Uterine smooth muscle cell (primary cell): ENCODE measurements around the gene TREML2. TPM values are rescaled to one million over a fixed set of nuclear protein-coding genes. Genes with fewer than 3 reads are reported as not detected.

Source experiments
- total RNA-seq: library from RNA; depleted of rRNA; stranded (reverse); fragments of >200 nt; gene quantifications from 2 replicates; pipeline ENCODE4 v1.2.3, GENCODE V29; 2014

TREML2 gene
- total RNA-seq = not detected in 2 replicates

GRCh38 chr6:41200901-41201763, at the start of gene TREML2:
Gene TREML2, minus strand, starts transcription at chr6:41201149. Its CDS starts 141 bp downstream, at chr6:41201008.

GRCh38 chr6:41228096-41228495, 27.1 kb upstream of the TREML2 start, which contains the start of gene TREML4:
Gene TREML4, plus strand, starts transcription at chr6:41228349. Its CDS starts 79 bp downstream, at chr6:41228428.

GRCh38 chr6:41162687-41163418, 38.1 kb downstream of the TREML2 start, which contains the start of gene TREM2:
Gene TREM2, minus strand, starts transcription at chr6:41163116. Its CDS starts 34 bp downstream, at chr6:41163082.

GRCh38 chr6:41153992-41154625, 46.8 kb downstream of the TREML2 start, which contains the start of gene TREML1:
Gene TREML1, minus strand, starts transcription at chr6:41154347. Its CDS starts 59 bp downstream, at chr6:41154288.

Other genes starting within 250 kb of the TREML2 start
- 0.12 and 0.22 TPM in 2 replicates for gene UNC5CL, start 161.9 kb downstream of the TREML2 start, total RNA-seq
- gene TSPO2, start 158.7 kb downstream of the TREML2 start, total RNA-seq = not detected in 2 replicates
- gene APOBEC2, start 147.9 kb downstream of the TREML2 start, total RNA-seq = not detected in 2 replicates
- 9.6 and 14.1 TPM in 2 replicates for gene OARD1, start 128.8 kb downstream of the TREML2 start, total RNA-seq
- 16.7 and 20.6 TPM in 2 replicates for gene NFYA, start 128.2 kb downstream of the TREML2 start, total RNA-seq
- gene TREML1, start 46.8 kb downstream of the TREML2 start, total RNA-seq = not detected in 2 replicates
- not detected in 2 replicates for gene TREM2, start 38.0 kb downstream of the TREML2 start, total RNA-seq
- not detected in 2 replicates for gene TREML4, start 27.2 kb upstream of the TREML2 start, total RNA-seq
- gene TREM1, start 85.5 kb upstream of the TREML2 start, total RNA-seq = 0.66 and 1.00 TPM in 2 replicates
- gene NCR2, start 134.5 kb upstream of the TREML2 start, total RNA-seq = not detected in 2 replicates